ENCODE data around the gene HEATR3.
"Not testable (repeated sequence)": the region's sequence is repeated elsewhere in the genome, so short reads cannot be mapped to it uniquely, and the experiment has no call there.

The HEATR3 gene

DNA sequence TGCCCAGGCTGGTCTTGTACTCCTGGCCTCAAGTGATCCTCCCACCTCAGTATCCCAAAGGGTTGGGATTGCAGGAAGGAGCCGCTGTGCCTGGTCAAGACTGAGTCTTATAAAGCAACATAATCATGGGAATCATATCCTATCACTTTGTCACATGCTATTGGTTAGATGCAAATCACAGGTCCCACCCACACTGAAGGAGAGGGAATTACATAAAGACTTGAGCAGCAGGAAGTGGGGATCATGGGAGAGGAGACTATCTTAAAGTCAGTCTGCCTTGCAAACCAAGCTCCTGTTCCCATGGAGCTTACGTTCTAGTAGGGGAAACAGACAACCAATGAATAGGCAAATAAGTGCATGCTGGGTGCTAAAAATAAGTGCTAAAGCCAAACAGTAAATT lies 59.0 kb downstream of the HEATR3 start:
- Histone ChIP-seq H3K36me3 (ENCODE audit: insufficient read depth, insufficient read length, low read length) (no peaks in the 10 kb centered on the region), H3K9me3 (ENCODE audit: insufficient read depth, low read length) (no peaks in the 10 kb centered on the region), H3K9ac (ENCODE audit: insufficient read length, low read depth) (no peak overlapping the region), H3K4me3 (ENCODE audit: insufficient read length, low read depth) (no peak overlapping the region), H3K4me1 (ENCODE audit: insufficient read depth, insufficient read length) (no peaks in the 10 kb centered on the region), H3K27me3 (ENCODE audit: insufficient read depth, insufficient read length) (no peaks in the 10 kb centered on the region)
- TF ChIP-seq ZNF274 (IDR thresholded peaks at IDR 0.05; ENCODE audit: low read depth, low read length), result no peak
- TF ChIP-seq YY1 (IDR thresholded peaks at IDR 0.05; ENCODE audit: insufficient read depth, insufficient read length), result no peak
- no peak for TF ChIP-seq SUZ12 (IDR thresholded peaks at IDR 0.05; ENCODE audit: extremely low read depth, insufficient read depth, insufficient read length)
- no peak for DNase-seq (ENCODE audit: low read depth, low spot score)

DNA sequence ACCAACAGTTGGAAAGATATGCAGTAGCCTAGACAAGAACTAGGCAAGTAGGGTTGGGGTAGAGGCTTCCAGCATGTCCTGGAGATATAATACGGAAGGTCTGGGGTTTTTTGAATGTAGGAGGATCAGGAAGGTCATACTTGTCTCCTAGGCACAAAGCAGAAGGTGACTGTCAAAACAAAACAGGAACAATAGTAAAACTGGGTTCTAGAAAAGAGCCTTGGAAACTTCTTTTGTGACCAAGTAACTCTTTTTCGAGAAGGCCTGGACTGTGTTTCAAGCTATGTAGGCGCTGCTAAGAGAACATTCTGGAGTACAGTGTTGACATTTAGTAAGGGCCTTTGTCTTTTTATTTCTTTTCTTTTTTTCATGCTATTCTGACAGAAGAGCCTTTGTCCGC lies 60.4 kb downstream of the HEATR3 start:
- no peaks in the 10 kb centered on the region for H3K4me1 ChIP-seq (ENCODE audit: insufficient read depth, insufficient read length)
- H3K9me3 ChIP-seq (ENCODE audit: insufficient read depth, low read length), result no peaks in the 10 kb centered on the region
- H3K4me3 ChIP-seq (ENCODE audit: insufficient read length, low read depth), result no peak overlapping the region
- DNase-seq (ENCODE audit: low read depth, low spot score), result no peak
- TF ChIP-seq YY1 (IDR thresholded peaks at IDR 0.05; ENCODE audit: insufficient read depth, insufficient read length), result no peak
- no peaks in the 10 kb centered on the region for H3K36me3 ChIP-seq (ENCODE audit: insufficient read depth, insufficient read length, low read length)
- no peaks in the 10 kb centered on the region for H3K27me3 ChIP-seq (ENCODE audit: insufficient read depth, insufficient read length)
- no peak overlapping the region for H3K9ac ChIP-seq (ENCODE audit: insufficient read length, low read depth)

DNA sequence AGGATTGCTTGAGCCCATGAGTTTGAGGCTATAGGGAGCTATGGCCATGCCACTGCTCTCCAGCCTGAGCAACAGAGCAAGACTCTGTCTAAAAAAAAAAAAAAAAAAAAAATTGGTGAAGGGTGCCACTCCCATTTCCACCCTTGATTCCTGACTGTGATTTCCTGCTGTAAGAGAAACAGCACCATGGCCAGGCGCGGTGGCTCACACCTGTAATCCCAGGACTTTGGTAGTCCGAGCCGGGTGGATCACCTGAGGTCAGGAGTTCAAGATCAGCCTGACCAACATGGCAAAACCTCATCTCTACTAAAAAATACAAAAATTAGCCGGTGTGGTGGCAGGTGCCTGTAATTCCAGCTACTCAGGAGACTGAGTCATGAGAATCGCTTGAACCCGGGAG lies 66.8 kb downstream of the HEATR3 start:
- not testable (repeated sequence) for H3K4me3 ChIP-seq (ENCODE audit: insufficient read length, low read depth); H3K9ac ChIP-seq (ENCODE audit: insufficient read length, low read depth); H3K36me3 ChIP-seq (ENCODE audit: insufficient read depth, insufficient read length, low read length); H3K9me3 ChIP-seq (ENCODE audit: insufficient read depth, low read length); H3K27me3 ChIP-seq (ENCODE audit: insufficient read depth, insufficient read length); H3K4me1 ChIP-seq (ENCODE audit: insufficient read depth, insufficient read length); DNase-seq (ENCODE audit: low read depth, low spot score)

DNA sequence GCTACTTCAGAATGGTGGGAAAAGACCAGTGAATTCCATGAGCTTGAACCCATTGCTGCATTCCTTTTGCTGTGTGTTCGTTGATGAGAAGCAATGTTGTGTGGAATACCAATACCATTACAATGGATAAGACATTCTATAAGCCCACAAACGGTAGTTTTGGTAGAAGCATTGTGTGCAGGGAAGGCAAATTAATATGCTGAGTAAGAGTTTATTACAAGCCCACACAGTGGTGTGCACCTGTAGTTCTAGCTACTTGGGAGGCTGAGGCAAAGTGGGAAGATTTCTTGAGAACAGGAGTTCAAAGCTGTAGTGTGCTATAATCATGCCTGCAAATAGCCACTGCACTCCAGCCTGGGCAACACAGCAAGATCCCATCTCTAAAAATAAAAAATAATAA lies 67.4 kb downstream of the HEATR3 start:
- Histone ChIP-seq H3K9me3 (ENCODE audit: insufficient read depth, low read length) (no peaks in the 10 kb centered on the region), H3K27me3 (ENCODE audit: insufficient read depth, insufficient read length) (no peaks in the 10 kb centered on the region), H3K4me1 (ENCODE audit: insufficient read depth, insufficient read length) (no peaks in the 10 kb centered on the region), H3K36me3 (ENCODE audit: insufficient read depth, insufficient read length, low read length) (no peaks in the 10 kb centered on the region), H3K4me3 (ENCODE audit: insufficient read length, low read depth) (no peak overlapping the region), H3K9ac (ENCODE audit: insufficient read length, low read depth) (no peak overlapping the region)
- TF ChIP-seq YY1 (IDR thresholded peaks at IDR 0.05; ENCODE audit: insufficient read depth, insufficient read length), result no peak
- TF ChIP-seq ZNF274 (IDR thresholded peaks at IDR 0.05; ENCODE audit: low read depth, low read length), result no peak
- no peak for TF ChIP-seq SUZ12 (IDR thresholded peaks at IDR 0.05; ENCODE audit: extremely low read depth, insufficient read depth, insufficient read length)
- DNase-seq (ENCODE audit: low read depth, low spot score), result no peak

DNA sequence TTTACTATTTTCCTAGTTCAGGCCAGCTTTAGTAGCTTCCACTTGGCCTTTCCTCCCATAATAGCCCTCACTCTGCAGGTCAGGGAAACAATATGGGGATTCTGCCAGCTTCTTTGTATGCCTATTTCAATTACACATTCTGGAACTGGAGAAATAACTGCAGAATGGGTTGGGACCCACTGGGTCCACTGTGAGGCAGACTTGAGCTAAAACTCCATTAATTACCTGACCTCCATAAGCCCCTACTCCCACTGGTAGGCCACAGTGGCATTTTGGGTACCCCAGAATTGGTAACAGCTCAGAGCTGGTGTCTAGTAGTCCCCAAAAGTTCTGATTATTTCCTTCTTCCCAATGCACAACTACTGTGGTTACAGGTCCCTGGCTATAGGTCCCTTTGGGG lies 70.6 kb downstream of the HEATR3 start:
- H3K27me3 ChIP-seq (ENCODE audit: insufficient read depth, insufficient read length), result no peaks in the 10 kb centered on the region

GRCh38 chr16:50137268-50137667 lies 71.5 kb downstream of the HEATR3 start:
- Histone ChIP-seq H3K4me3 (ENCODE audit: insufficient read length, low read depth) (no peak overlapping the region), H3K4me1 (ENCODE audit: insufficient read depth, insufficient read length) (no peaks in the 10 kb centered on the region), H3K9ac (ENCODE audit: insufficient read length, low read depth) (no peak overlapping the region), H3K36me3 (ENCODE audit: insufficient read depth, insufficient read length, low read length) (no peaks in the 10 kb centered on the region), H3K27me3 (ENCODE audit: insufficient read depth, insufficient read length) (no peaks in the 10 kb centered on the region), H3K9me3 (ENCODE audit: insufficient read depth, low read length) (no peaks in the 10 kb centered on the region)
- no peak for DNase-seq (ENCODE audit: low read depth, low spot score)
- no peak for TF ChIP-seq SUZ12 (IDR thresholded peaks at IDR 0.05; ENCODE audit: extremely low read depth, insufficient read depth, insufficient read length)
- TF ChIP-seq YY1 (IDR thresholded peaks at IDR 0.05; ENCODE audit: insufficient read depth, insufficient read length), result no peak
- no peak for TF ChIP-seq ZNF274 (IDR thresholded peaks at IDR 0.05; ENCODE audit: low read depth, low read length)

More for the DNA sequence above, 70.6 kb downstream of the HEATR3 start:
- H3K9ac ChIP-seq (ENCODE audit: insufficient read length, low read depth), result no peak overlapping the region
- no peaks in the 10 kb centered on the region for H3K4me1 ChIP-seq (ENCODE audit: insufficient read depth, insufficient read length)
- H3K4me3 ChIP-seq (ENCODE audit: insufficient read length, low read depth), result no peak overlapping the region
- no peak for DNase-seq (ENCODE audit: low read depth, low spot score)
- H3K36me3 ChIP-seq (ENCODE audit: insufficient read depth, insufficient read length, low read length), result no peaks in the 10 kb centered on the region
- TF ChIP-seq YY1 (IDR thresholded peaks at IDR 0.05; ENCODE audit: insufficient read depth, insufficient read length) (no peak), ZNF274 (IDR thresholded peaks at IDR 0.05; ENCODE audit: low read depth, low read length) (no peak), SUZ12 (IDR thresholded peaks at IDR 0.05; ENCODE audit: extremely low read depth, insufficient read depth, insufficient read length) (no peak)
- no peaks in the 10 kb centered on the region for H3K9me3 ChIP-seq (ENCODE audit: insufficient read depth, low read length)

DNA sequence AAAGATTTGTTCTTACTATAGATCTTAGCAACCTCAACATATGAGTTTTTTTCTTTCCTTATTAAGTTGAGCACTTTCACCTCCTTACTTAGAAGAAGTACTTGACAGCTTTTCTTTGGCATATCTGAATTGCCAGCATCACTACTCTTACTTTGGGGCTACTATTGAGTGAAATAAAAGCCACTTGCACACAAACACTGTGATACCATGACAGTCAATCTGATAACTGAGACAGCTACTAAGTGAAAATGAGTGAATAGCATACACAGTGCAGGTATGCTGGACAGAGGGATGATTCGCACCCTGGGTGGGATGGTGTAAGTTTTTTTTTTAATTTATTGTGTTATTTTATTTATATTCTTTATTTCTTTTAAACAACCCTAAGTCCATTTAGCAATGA lies 73.8 kb downstream of the HEATR3 start:
- H3K27me3 ChIP-seq (ENCODE audit: insufficient read depth, insufficient read length), result no peaks in the 10 kb centered on the region
- no peak overlapping the region for H3K4me3 ChIP-seq (ENCODE audit: insufficient read length, low read depth)
- no peak for DNase-seq (ENCODE audit: low read depth, low spot score)
- no peaks in the 10 kb centered on the region for H3K36me3 ChIP-seq (ENCODE audit: insufficient read depth, insufficient read length, low read length)
- no peaks in the 10 kb centered on the region for H3K9me3 ChIP-seq (ENCODE audit: insufficient read depth, low read length)
- H3K4me1 ChIP-seq (ENCODE audit: insufficient read depth, insufficient read length), result no peaks in the 10 kb centered on the region
- no peak for TF ChIP-seq YY1 (IDR thresholded peaks at IDR 0.05; ENCODE audit: insufficient read depth, insufficient read length)
- TF ChIP-seq ZNF274 (IDR thresholded peaks at IDR 0.05; ENCODE audit: low read depth, low read length), result no peak
- TF ChIP-seq SUZ12 (IDR thresholded peaks at IDR 0.05; ENCODE audit: extremely low read depth, insufficient read depth, insufficient read length), result no peak
- H3K9ac ChIP-seq (ENCODE audit: insufficient read length, low read depth), result no peak overlapping the region

- no peak for TF ChIP-seq YY1 (IDR thresholded peaks at IDR 0.05; ENCODE audit: insufficient read depth, insufficient read length)
- TF ChIP-seq ZNF274 (IDR thresholded peaks at IDR 0.05; ENCODE audit: low read depth, low read length), result no peak
- TF ChIP-seq SUZ12 (IDR thresholded peaks at IDR 0.05; ENCODE audit: extremely low read depth, insufficient read depth, insufficient read length), result no peak
- Histone ChIP-seq H3K4me1 (ENCODE audit: insufficient read depth, insufficient read length) (no peaks in the 10 kb centered on the region), H3K9ac (ENCODE audit: insufficient read length, low read depth) (no peak overlapping the region), H3K9me3 (ENCODE audit: insufficient read depth, low read length) (no peaks in the 10 kb centered on the region), H3K27me3 (ENCODE audit: insufficient read depth, insufficient read length) (no peaks in the 10 kb centered on the region), H3K4me3 (ENCODE audit: insufficient read length, low read depth) (no peak overlapping the region), H3K36me3 (ENCODE audit: insufficient read depth, insufficient read length, low read length) (no peaks in the 10 kb centered on the region)
- DNase-seq (ENCODE audit: low read depth, low spot score), result no peak
Measured at GRCh38 chr16:50144211-50144610, 78.4 kb downstream of the HEATR3 start.

All from NT2/D1 (cell line).